GM12878 (cell line): Measurements from ENCODE around the gene WDFY4. TPM values are rescaled to one million over a fixed set of nuclear protein-coding genes. Genes with fewer than 3 reads are reported as not detected.

Source experiments
- ATAC-seq: fragments of 200-7000 bp; cut with Tn5 transposase; 3 replicates; pipeline ENCODE4 v1.9.1; 2020; ENCODE audit warnings: mild to moderate bottlenecking, moderate library complexity
- BruUV-seq: library from RNA; stranded (reverse); fragments of 400-500 nt; replicated peaks from 2 replicates; lab custom pipeline; 2021; lab: Mats Ljungman, UMichigan
- CTCF ChIA-PET: fragments of 300-600 bp; sonication (Branson Sonifier 250); formaldehyde crosslinking; extraction: SDS; loops from one replicate; lab custom pipeline; 2021; ENCODE audit warnings: inconsistent platforms; lab: Yijun Ruan, JAX
- POLR2A ChIA-PET: fragments of 350-600 bp; formaldehyde crosslinking; extraction: SDS; loops from one replicate; lab custom pipeline; 2021; ENCODE audit warnings: inconsistent platforms; lab: Charles Lee
- RAD21 ChIA-PET: fragments of 300-600 bp; sonication (Branson Sonifier 250); formaldehyde crosslinking; loops from one replicate; lab custom pipeline; 2023; ENCODE audit warnings: antibody characterized with exemption; ENCODE audit not compliant: unreplicated experiment; lab: Charles Lee
- SMC1A ChIA-PET: fragments of 300-600 bp; sonication (Branson Sonifier 250); formaldehyde crosslinking; loops from one replicate; lab custom pipeline; 2023; ENCODE audit not compliant: unreplicated experiment, uncharacterized antibody; lab: Charles Lee
- DNase-seq: peaks from one replicate; pipeline ENCODE4 v3.0.0-alpha.2; 2011; ENCODE audit warnings: low read depth, low spot score
- FAIRE-seq: peaks from 3 replicates; lab custom pipeline; 2011; peaks lifted over from hg19 to GRCh38; lab: Jason Lieb, UNC
- H2AFZ ChIP-seq: 2 replicates; pipeline ENCODE4 v1.6.0; 2011; ENCODE audit warnings: low read depth, low read length, control low read depth; ENCODE audit not compliant: control insufficient read depth
- H3K27ac ChIP-seq: 2 replicates; pipeline ENCODE4 v1.5.1; 2011; ENCODE audit warnings: control low read depth; ENCODE audit not compliant: control insufficient read depth, insufficient read depth
- H3K27me3 ChIP-seq, 2 experiments: replicated peaks in 1 of 2; 2 replicates each; pipeline versions ENCODE4 v1.6.0 to v1.6.1; 2011; ENCODE audit warnings: low read length in 1 of 2; ENCODE audit not compliant: control insufficient read depth in 2 of 2, insufficient read depth in 2 of 2
- H3K36me3 ChIP-seq, 2 experiments: 2 replicates each; pipeline ENCODE4 v1.5.1; 2011; ENCODE audit warnings: low read length in 1 of 2; ENCODE audit not compliant: control insufficient read depth in 2 of 2, insufficient read depth in 2 of 2
- H3K4me1 ChIP-seq: 2 replicates; pipeline ENCODE4 v1.6.1; 2011; ENCODE audit warnings: mild to moderate bottlenecking, low read length, moderate library complexity, mixed read lengths; ENCODE audit not compliant: control insufficient read depth, insufficient read depth
- H3K4me2 ChIP-seq: 2 replicates; pipeline ENCODE4 v1.6.0; 2011; ENCODE audit warnings: control low read depth; ENCODE audit not compliant: control insufficient read depth, insufficient read depth
- H3K4me3 ChIP-seq: fragments of 200-600 bp; sonication (generic); 2 replicates; pipeline ENCODE4 v1.5.1; 2016
- H3K79me2 ChIP-seq: 2 replicates; pipeline ENCODE4 v1.6.0; 2011; ENCODE audit warnings: low read length; ENCODE audit not compliant: control insufficient read depth, insufficient read depth
- H3K9ac ChIP-seq: 2 replicates; pipeline ENCODE4 v1.8.0; 2011; ENCODE audit warnings: low read length, control low read depth, mixed read lengths; ENCODE audit not compliant: control insufficient read depth, insufficient read depth
- H3K9me3 ChIP-seq: replicated peaks from 3 replicates; pipeline ENCODE4 v1.5.1; 2011; ENCODE audit warnings: mild to moderate bottlenecking, low read length; ENCODE audit not compliant: control insufficient read depth, insufficient read depth
- H4K20me1 ChIP-seq: 2 replicates; pipeline ENCODE4 v1.6.0; 2011; ENCODE audit not compliant: control insufficient read depth, insufficient read depth
- SMARCA5 ChIP-seq: fragments of 450-650 bp; IDR thresholded peaks from 2 replicates; pipeline ENCODE4 v1.6.1; 2017; ENCODE audit warnings: mild to moderate bottlenecking
- SMC3 ChIP-seq: IDR thresholded peaks from 2 replicates; pipeline ENCODE4 v1.6.1; 2011; ENCODE audit warnings: low read length, improper control_type of control experiment, borderline replicate concordance
- SUPT20H ChIP-seq: IDR thresholded peaks from 2 replicates; pipeline ENCODE4 v1.6.1; 2011; ENCODE audit warnings: low read depth, mild to moderate bottlenecking, low read length, moderate library complexity, borderline replicate concordance; ENCODE audit not compliant: control insufficient read depth
- ZNF24 ChIP-seq: fragments of 450-650 bp; IDR thresholded peaks from 2 replicates; pipeline ENCODE4 v1.6.1; 2017; ENCODE audit warnings: antibody characterized with exemption, mild to moderate bottlenecking
- WGBS: methylation state at CpG from one replicate; pipeline ENCODE4 v1.1.6; 2016; ENCODE audit warnings: low lambda C conversion rate; ENCODE audit not compliant: insufficient replicate concordance, insufficient coverage; ENCODE audit errors: missing lambda C conversion rate; 5-methylcytosine and 5-hydroxymethylcytosine counted together
- in situ Hi-C: fragments of 300-500 bp; cut with MboI; formaldehyde crosslinking; loops from 9 replicates; pipeline ENCODE4 v1.14.3; 2018; ENCODE audit warnings: mixed read lengths
- intact Hi-C: fragments of 100-400 bp; cut with micrococcal nuclease; formaldehyde crosslinking; loops from one replicate; pipeline ENCODE4 v1.14.2; 2022; ENCODE audit not compliant: unreplicated experiment
- polyA plus RNA-seq, 11 experiments: library from polyadenylated mRNA; depleted of rRNA in 4 of 11; unstranded in 6 of 11; stranded (reverse) in 5 of 11; fragments of >200 nt; fragmentation: Nextera tagmentation in 4 of 11; fragmentation: Illumina TruSeq in 1 of 11; extraction: Ambion mirVana in 4 of 11; extraction: Trizol in 1 of 11; gene quantifications; 1 replicate in 1 of 11; 2 replicates in 10 of 11; pipeline versions ENCODE4 v1.2.1 to v1.2.3, GENCODE V29; 2011 to 2016; ENCODE audit warnings: inconsistent platforms in 2 of 11, missing spikeins in 2 of 11, low read depth in 1 of 11
- total RNA-seq, 4 experiments: library from RNA; depleted of rRNA in 3 of 4; stranded (reverse); fragments of >200 nt in 3 of 4; fragmentation: Illumina TruSeq in 1 of 4; extraction: Trizol in 1 of 4; gene quantifications; 2 replicates each; pipeline versions ENCODE4 v1.2.1 to v1.2.3, GENCODE V29; 2013 to 2021
- TF ChIP-seq, protein P1 (sequence below): fragments of 150-350 bp; IDR thresholded peaks from 2 replicates; pipeline ENCODE4 v1.6.1; 2016; ENCODE audit warnings: low read depth, low read length
- TF ChIP-seq, protein P2 (sequence below), 3 experiments: IDR thresholded peaks in 2 of 3; conservative IDR thresholded peaks in 1 of 3; 2 replicates each; pipeline ENCODE4 v1.5.1; 2011; ENCODE audit warnings: low read depth in 3 of 3, low read length in 3 of 3, mild to moderate bottlenecking in 3 of 3, control low read depth in 2 of 3, moderate library complexity in 2 of 3, inconsistent platforms in 1 of 3, mixed read lengths in 1 of 3; ENCODE audit not compliant: control insufficient read depth in 2 of 3, insufficient read depth in 1 of 3; ENCODE audit errors: extremely low read depth in 1 of 3

Gene WDFY4
- total and polyA plus RNA-seq, 10 of the 15 experiments (the other 5 are each of a cell fraction or from before 2014, with no cell fraction given) = 13.5 to 132 (median 47.3) TPM

DNA sequence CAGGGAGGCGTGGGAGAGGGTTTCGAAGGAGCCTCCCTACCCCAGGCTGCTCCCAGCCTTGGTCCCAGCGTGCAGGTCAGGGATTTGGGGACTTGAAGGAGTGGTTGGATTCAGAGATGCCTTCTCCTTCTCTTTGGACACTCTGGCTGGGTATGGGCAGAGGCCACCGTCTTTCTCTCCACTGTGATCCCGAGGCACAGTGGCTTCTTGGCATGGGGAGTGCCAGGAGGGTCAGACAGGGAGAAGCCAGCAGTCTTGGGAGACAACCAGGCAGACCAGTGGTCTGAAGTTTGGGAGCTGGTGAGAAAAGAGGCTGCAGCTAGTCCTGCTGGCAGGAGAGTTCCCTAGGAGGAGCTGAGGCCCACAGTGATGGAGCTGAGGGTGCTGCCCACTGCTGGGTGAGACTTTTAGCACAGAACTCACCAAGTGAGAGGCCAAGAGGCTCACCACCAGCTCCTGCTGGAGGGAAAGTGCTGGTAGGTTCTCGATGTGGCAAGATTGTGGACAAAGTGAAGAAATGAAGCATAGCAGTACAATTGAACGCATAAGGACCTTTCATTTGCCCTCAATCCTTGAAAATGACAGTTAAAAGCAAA is 35.2 kb upstream of the WDFY4 start:
- Histone ChIP-seq H3K4me3 (no peak overlapping the region), H3K9ac (no peak overlapping the region), H3K27ac (no peak overlapping the region), H3K4me2 (no peak overlapping the region), H3K36me3 (no peaks in the 10 kb centered on the region), H4K20me1 (no peaks in the 10 kb centered on the region), H2AFZ (no peak overlapping the region), H3K27me3 (no peaks in the 10 kb centered on the region), H3K9me3 (no peaks in the 10 kb centered on the region), H3K79me2 (peaks cover 2% of the 10 kb centered on the region), H3K4me1 (peaks cover 7% of the 10 kb centered on the region; the same call in 1 of the 2 replicates)
- ATAC-seq = peak; percentile 36; the same call in 2 of the 3 replicates
- POLR2A ChIA-PET = interaction anchor here (1.8 kb wide), 1 partner anchor 41 kb away, joined by 6 read pairs; no protein-coding TSS in a partner anchor
- CTCF ChIA-PET = interaction anchor here (0.9 to 13.6 kb wide), 11 partner anchors 9 to 97 kb away, joined by 3 to 664 read pairs (median 5); partner anchors contain the start of gene ARHGAP22
- in situ Hi-C loops = no loop called here
- no peak for DNase-seq
- WGBS = 52% methylated on average over 7 of the region's 7 CpGs
- no TSS peak for BruUV-seq
- TF ChIP-seq, protein P1, sequence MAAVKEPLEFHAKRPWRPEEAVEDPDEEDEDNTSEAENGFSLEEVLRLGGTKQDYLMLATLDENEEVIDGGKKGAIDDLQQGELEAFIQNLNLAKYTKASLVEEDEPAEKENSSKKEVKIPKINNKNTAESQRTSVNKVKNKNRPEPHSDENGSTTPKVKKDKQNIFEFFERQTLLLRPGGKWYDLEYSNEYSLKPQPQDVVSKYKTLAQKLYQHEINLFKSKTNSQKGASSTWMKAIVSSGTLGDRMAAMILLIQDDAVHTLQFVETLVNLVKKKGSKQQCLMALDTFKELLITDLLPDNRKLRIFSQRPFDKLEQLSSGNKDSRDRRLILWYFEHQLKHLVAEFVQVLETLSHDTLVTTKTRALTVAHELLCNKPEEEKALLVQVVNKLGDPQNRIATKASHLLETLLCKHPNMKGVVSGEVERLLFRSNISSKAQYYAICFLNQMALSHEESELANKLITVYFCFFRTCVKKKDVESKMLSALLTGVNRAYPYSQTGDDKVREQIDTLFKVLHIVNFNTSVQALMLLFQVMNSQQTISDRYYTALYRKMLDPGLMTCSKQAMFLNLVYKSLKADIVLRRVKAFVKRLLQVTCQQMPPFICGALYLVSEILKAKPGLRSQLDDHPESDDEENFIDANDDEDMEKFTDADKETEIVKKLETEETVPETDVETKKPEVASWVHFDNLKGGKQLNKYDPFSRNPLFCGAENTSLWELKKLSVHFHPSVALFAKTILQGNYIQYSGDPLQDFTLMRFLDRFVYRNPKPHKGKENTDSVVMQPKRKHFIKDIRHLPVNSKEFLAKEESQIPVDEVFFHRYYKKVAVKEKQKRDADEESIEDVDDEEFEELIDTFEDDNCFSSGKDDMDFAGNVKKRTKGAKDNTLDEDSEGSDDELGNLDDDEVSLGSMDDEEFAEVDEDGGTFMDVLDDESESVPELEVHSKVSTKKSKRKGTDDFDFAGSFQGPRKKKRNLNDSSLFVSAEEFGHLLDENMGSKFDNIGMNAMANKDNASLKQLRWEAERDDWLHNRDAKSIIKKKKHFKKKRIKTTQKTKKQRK = no peak
- TF ChIP-seq SMC3 (peak; percentile 10; the same call in 1 of the 2 replicates), SMARCA5 (no peak), SUPT20H (no peak), ZNF24 (peak; percentile 43; the same call in 1 of the 2 replicates)
- TF ChIP-seq, protein P2, sequence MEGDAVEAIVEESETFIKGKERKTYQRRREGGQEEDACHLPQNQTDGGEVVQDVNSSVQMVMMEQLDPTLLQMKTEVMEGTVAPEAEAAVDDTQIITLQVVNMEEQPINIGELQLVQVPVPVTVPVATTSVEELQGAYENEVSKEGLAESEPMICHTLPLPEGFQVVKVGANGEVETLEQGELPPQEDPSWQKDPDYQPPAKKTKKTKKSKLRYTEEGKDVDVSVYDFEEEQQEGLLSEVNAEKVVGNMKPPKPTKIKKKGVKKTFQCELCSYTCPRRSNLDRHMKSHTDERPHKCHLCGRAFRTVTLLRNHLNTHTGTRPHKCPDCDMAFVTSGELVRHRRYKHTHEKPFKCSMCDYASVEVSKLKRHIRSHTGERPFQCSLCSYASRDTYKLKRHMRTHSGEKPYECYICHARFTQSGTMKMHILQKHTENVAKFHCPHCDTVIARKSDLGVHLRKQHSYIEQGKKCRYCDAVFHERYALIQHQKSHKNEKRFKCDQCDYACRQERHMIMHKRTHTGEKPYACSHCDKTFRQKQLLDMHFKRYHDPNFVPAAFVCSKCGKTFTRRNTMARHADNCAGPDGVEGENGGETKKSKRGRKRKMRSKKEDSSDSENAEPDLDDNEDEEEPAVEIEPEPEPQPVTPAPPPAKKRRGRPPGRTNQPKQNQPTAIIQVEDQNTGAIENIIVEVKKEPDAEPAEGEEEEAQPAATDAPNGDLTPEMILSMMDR (IDR thresholded peaks at IDR 0.05 in 2 of 3, conservative IDR thresholded peaks at IDR 0.05 in 1 of 3; ENCODE audit: control insufficient read depth in 2 of 3, extremely low read depth in 1 of 3, insufficient read depth in 1 of 3, low read depth in 3 of 3, low read length in 3 of 3) = peak; percentile 3 to 24 (median 23); a peak in 2 of 6 replicates
- SMC1A ChIA-PET = interaction anchor here (0.8 to 15.1 kb wide), 6 partner anchors 10 to 61 kb away, joined by 3 to 298 read pairs (median 8); partner anchors contain the start of gene ARHGAP22
- intact Hi-C loops = no loop called here
- FAIRE-seq = no peak
- RAD21 ChIA-PET = interaction anchor here (1.1 to 15.3 kb wide), 5 partner anchors 10 to 97 kb away, joined by 3 to 383 read pairs (median 4); partner anchors contain the start of gene ARHGAP22
